IMR-90 (cell line): ENCODE measurements around the gene MRAP2. TPM values are rescaled to one million over a fixed set of nuclear protein-coding genes. Genes with fewer than 3 reads are reported as not detected.

ENCODE experiments used
- ATAC-seq: fragments of 200-7000 bp; cut with Tn5 transposase; 2 replicates; pipeline ENCODE4 v1.9.1; 2020; ENCODE audit warnings: low read depth, mild to moderate bottlenecking, moderate library complexity
- BruUV-seq: library from RNA; stranded (reverse); fragments of 400-500 nt; replicated peaks from 2 replicates; lab custom pipeline; 2021; lab: Mats Ljungman, UMichigan
- CTCF ChIA-PET: fragments of 300-600 bp; formaldehyde crosslinking; extraction: SDS; loops from one replicate; lab custom pipeline; 2021; ENCODE audit warnings: antibody characterized with exemption; lab: Yijun Ruan, JAX
- POLR2A ChIA-PET: fragments of 300-600 bp; sonication (Branson Sonifier 250); formaldehyde crosslinking; loops from one replicate; lab custom pipeline; 2022; ENCODE audit warnings: antibody characterized with exemption; ENCODE audit not compliant: unreplicated experiment; lab: Charles Lee
- DNase-seq: peaks from one replicate; pipeline ENCODE4 v3.0.0; 2013
- H2AFZ ChIP-seq: replicated peaks from 2 replicates; pipeline ENCODE3; 2013; ENCODE audit warnings: low read length, mild to moderate bottlenecking; ENCODE audit not compliant: poor library complexity
- H2AK5ac ChIP-seq: 2 replicates; pipeline ENCODE4 v1.6.1; 2013; ENCODE audit warnings: low read depth, low read length, inconsistent platforms
- H2AK9ac ChIP-seq: replicated peaks from 2 replicates; pipeline ENCODE3; 2013; ENCODE audit warnings: mild to moderate bottlenecking, low read depth, low read length, moderate library complexity; ENCODE audit not compliant: poor library complexity
- H2BK120ac ChIP-seq: 2 replicates; pipeline ENCODE4 v1.6.1; 2013; ENCODE audit warnings: low read depth, low read length, inconsistent platforms
- H2BK15ac ChIP-seq: 3 replicates; pipeline ENCODE4 v1.6.1; 2013; ENCODE audit warnings: low read depth, low read length, inconsistent platforms
- H2BK20ac ChIP-seq: 2 replicates; pipeline ENCODE4 v1.6.1; 2013; ENCODE audit warnings: low read depth, mild to moderate bottlenecking, inconsistent platforms, low read length, moderate library complexity
- H2BK5ac ChIP-seq: 2 replicates; pipeline ENCODE4 v1.6.1; 2013; ENCODE audit warnings: mild to moderate bottlenecking, low read depth, low read length, inconsistent platforms; ENCODE audit not compliant: poor library complexity, severe bottlenecking
- H3K14ac ChIP-seq: replicated peaks from 2 replicates; pipeline ENCODE4 v1.6.1; 2013; ENCODE audit warnings: low read depth, low read length, inconsistent platforms
- H3K18ac ChIP-seq: 2 replicates; pipeline ENCODE4 v1.6.1; 2013; ENCODE audit warnings: low read depth, low read length, control low read depth
- H3K23ac ChIP-seq: 2 replicates; pipeline ENCODE4 v1.6.1; 2013; ENCODE audit warnings: low read depth, low read length, inconsistent platforms
- H3K27ac ChIP-seq: 2 replicates; pipeline ENCODE4 v1.5.1; 2013; ENCODE audit warnings: mild to moderate bottlenecking, control low read depth, low read length; ENCODE audit not compliant: insufficient read depth
- H3K27me3 ChIP-seq: 2 replicates; pipeline ENCODE4 v1.6.1; 2013; ENCODE audit warnings: low read length; ENCODE audit not compliant: control insufficient read depth, insufficient read depth
- H3K36me3 ChIP-seq: 2 replicates; pipeline ENCODE4 v1.6.1; 2013; ENCODE audit warnings: low read length, mixed read lengths; ENCODE audit not compliant: control insufficient read depth, insufficient read depth
- H3K4ac ChIP-seq: 2 replicates; pipeline ENCODE4 v1.6.1; 2013; ENCODE audit warnings: low read depth, low read length, inconsistent platforms
- H3K4me1 ChIP-seq: 2 replicates; pipeline ENCODE4 v1.6.1; 2013; ENCODE audit warnings: low read length, mixed read lengths; ENCODE audit not compliant: control insufficient read depth, insufficient read depth
- H3K4me2 ChIP-seq: 2 replicates; pipeline ENCODE4 v1.6.1; 2013; ENCODE audit warnings: low read depth, mild to moderate bottlenecking, control low read depth, low read length, moderate library complexity
- H3K4me3 ChIP-seq: 2 replicates; pipeline ENCODE4 v1.5.1; 2013; ENCODE audit warnings: low read depth, mild to moderate bottlenecking, control low read depth, low read length, moderate library complexity; ENCODE audit not compliant: insufficient read depth
- H3K56ac ChIP-seq: 2 replicates; pipeline ENCODE4 v1.6.1; 2013; ENCODE audit warnings: low read length, inconsistent platforms; ENCODE audit not compliant: insufficient read depth; ENCODE audit errors: extremely low read depth
- H3K79me1 ChIP-seq, 2 experiments: 2 replicates each; pipeline ENCODE4 v1.6.1; 2013; ENCODE audit warnings: low read length in 2 of 2, inconsistent platforms in 1 of 2, low read depth in 1 of 2
- H3K9ac ChIP-seq: 2 replicates; pipeline ENCODE4 v1.6.1; 2013; ENCODE audit warnings: low read depth, low read length, control low read depth
- H3K9me1 ChIP-seq: 2 replicates; pipeline ENCODE4 v1.6.1; 2013; ENCODE audit warnings: low read length, inconsistent platforms; ENCODE audit not compliant: insufficient read depth
- H3K9me3 ChIP-seq: 2 replicates; pipeline ENCODE4 v1.6.1; 2013; ENCODE audit warnings: low read length; ENCODE audit not compliant: control insufficient read depth, insufficient read depth
- H4K20me1 ChIP-seq: 2 replicates; pipeline ENCODE4 v1.6.1; 2013; ENCODE audit warnings: low read length, inconsistent platforms; ENCODE audit not compliant: insufficient read depth
- H4K5ac ChIP-seq: 2 replicates; pipeline ENCODE4 v1.6.1; 2013; ENCODE audit warnings: mild to moderate bottlenecking, low read depth, low read length, control low read depth
- H4K8ac ChIP-seq, 2 experiments: 2 replicates each; pipeline ENCODE4 v1.6.1; 2013; ENCODE audit warnings: low read depth in 2 of 2, low read length in 2 of 2, control low read depth in 1 of 2, inconsistent platforms in 1 of 2
- H4K91ac ChIP-seq: 2 replicates; pipeline ENCODE4 v1.6.1; 2013; ENCODE audit warnings: low read depth, low read length, inconsistent platforms; ENCODE audit not compliant: insufficient read depth
- BHLHE40 ChIP-seq: fragments of 150-350 bp; IDR thresholded peaks from 2 replicates; pipeline ENCODE4 v1.6.1; 2016; ENCODE audit warnings: mild to moderate bottlenecking, low read depth, low read length
- CEBPB ChIP-seq: IDR thresholded peaks from 2 replicates; pipeline ENCODE4 v1.6.1; 2012; ENCODE audit warnings: low read depth, low read length, improper control_type of control experiment
- CHD1 ChIP-seq: IDR thresholded peaks from 2 replicates; pipeline ENCODE4 v1.6.1; 2012; ENCODE audit warnings: low read depth, low read length, improper control_type of control experiment
- CTCF ChIP-seq: conservative IDR thresholded peaks from 2 replicates; pipeline ENCODE4 v1.5.1; 2012; ENCODE audit warnings: mild to moderate bottlenecking, low read depth, low read length, improper control_type of control experiment
- FOS ChIP-seq: fragments of 150-350 bp; IDR thresholded peaks from 2 replicates; pipeline ENCODE4 v1.6.1; 2016; ENCODE audit warnings: low read depth, low read length
- MAFK ChIP-seq: IDR thresholded peaks from 2 replicates; pipeline ENCODE4 v1.6.1; 2012; ENCODE audit warnings: low read depth, low read length, improper control_type of control experiment
- MAZ ChIP-seq: IDR thresholded peaks from 2 replicates; pipeline ENCODE4 v1.6.1; 2012; ENCODE audit warnings: low read depth, mild to moderate bottlenecking, low read length, improper control_type of control experiment, moderate library complexity, borderline replicate concordance
- MXI1 ChIP-seq: IDR thresholded peaks from 2 replicates; pipeline ENCODE4 v1.6.1; 2012; ENCODE audit warnings: low read depth, mild to moderate bottlenecking, low read length, moderate library complexity, borderline replicate concordance
- NFE2L2 ChIP-seq: fragments of 150-350 bp; IDR thresholded peaks from 2 replicates; pipeline ENCODE4 v1.6.1; 2016; ENCODE audit warnings: low read depth, mild to moderate bottlenecking, low read length
- POLR2A ChIP-seq: IDR thresholded peaks from 2 replicates; pipeline ENCODE4 v1.6.1; 2012; ENCODE audit warnings: mild to moderate bottlenecking, low read depth, low read length
- RAD21 ChIP-seq: IDR thresholded peaks from 2 replicates; pipeline ENCODE4 v1.6.1; 2012; ENCODE audit warnings: low read length, improper control_type of control experiment
- RCOR1 ChIP-seq: IDR thresholded peaks from 2 replicates; pipeline ENCODE4 v1.6.1; 2012; ENCODE audit warnings: mild to moderate bottlenecking, low read length, improper control_type of control experiment; ENCODE audit not compliant: insufficient replicate concordance
- RFX5 ChIP-seq: IDR thresholded peaks from 2 replicates; pipeline ENCODE4 v1.8.0; 2012; ENCODE audit warnings: low read depth, mild to moderate bottlenecking, low read length, moderate library complexity
- SMC3 ChIP-seq: fragments of 150-350 bp; IDR thresholded peaks from 2 replicates; pipeline ENCODE4 v1.6.1; 2016; ENCODE audit warnings: low read depth, mild to moderate bottlenecking, antibody characterized with exemption, low read length, moderate library complexity
- USF2 ChIP-seq: fragments of 150-350 bp; IDR thresholded peaks from 2 replicates; pipeline ENCODE4 v1.6.1; 2017; ENCODE audit warnings: mild to moderate bottlenecking, antibody characterized with exemption, low read length, low read depth
- WGBS, 2 experiments: methylation state at CpG; one replicate each; pipeline versions ENCODE4 v1.1.5 to v1.1.7; 2013; ENCODE audit warnings: missing lambda C conversion rate in 2 of 2; ENCODE audit not compliant: insufficient read length in 1 of 2; ENCODE audit errors: extremely low coverage in 2 of 2; 5-methylcytosine and 5-hydroxymethylcytosine counted together
- dilution Hi-C: fragments of 300-500 bp; cut with HindIII; formaldehyde crosslinking; loops from one replicate; pipeline ENCODE4 v1.14.3; 2018; ENCODE audit warnings: low sequenced_read_pairs; ENCODE audit not compliant: unreplicated experiment
- in situ Hi-C: fragments of 300-500 bp; cut with MboI; formaldehyde crosslinking; loops from 3 replicates; pipeline ENCODE4 v1.14.3; 2019; ENCODE audit warnings: low sequenced_read_pairs, inconsistent platforms, mixed read lengths
- intact Hi-C: fragments of 100-400 bp; cut with micrococcal nuclease; formaldehyde crosslinking; loops from 2 replicates; pipeline ENCODE4 v1.10.0; 2022
- polyA plus RNA-seq, 3 experiments: library from polyadenylated mRNA; depleted of rRNA; stranded (reverse); fragments of >200 nt; gene quantifications; 2 replicates each; pipeline ENCODE4 v1.2.3, GENCODE V29; 2012; ENCODE audit warnings: low replicate concordance in 1 of 3
- total RNA-seq: library from RNA; depleted of rRNA; stranded (reverse); fragments of >200 nt; gene quantifications from 2 replicates; pipeline ENCODE4 v1.2.3, GENCODE V29; 2012
- TF ChIP-seq, protein P1 (sequence below): fragments of 150-350 bp; IDR thresholded peaks from 2 replicates; pipeline ENCODE4 v1.6.1; 2016; ENCODE audit warnings: low read depth, mild to moderate bottlenecking, low read length, moderate library complexity, borderline replicate concordance

Gene MRAP2
- total and polyA plus RNA-seq, 2 of the 4 experiments (the other 2 are of a cell fraction) = 0.03 TPM; not detected in 1

- CTCF ChIA-PET = no interaction called here
- BruUV-seq = no TSS peak
- Histone ChIP-seq H3K36me3 (no peaks in the 10 kb centered on the region), H3K4me3 (no peak overlapping the region), H2AFZ (no peak overlapping the region), H3K14ac (no peak overlapping the region), H3K9me3 (no peaks in the 10 kb centered on the region), H2AK5ac (no peak overlapping the region), H2AK9ac (no peak overlapping the region), H3K56ac (no peak overlapping the region), H2BK20ac (no peak overlapping the region), H3K4me2 (no peak overlapping the region), H4K20me1 (no peaks in the 10 kb centered on the region), H4K8ac (no peak overlapping the region), H3K23ac (no peak overlapping the region), H2BK15ac (no peak overlapping the region), H4K5ac (no peak overlapping the region), H2BK120ac (no peak overlapping the region), H3K9ac (no peak overlapping the region), H3K79me1 (no peaks in the 10 kb centered on the region), H3K4ac (no peak overlapping the region), H3K4me1 (no peaks in the 10 kb centered on the region), H4K91ac (no peak overlapping the region), H3K18ac (no peak overlapping the region), H3K27me3 (peaks cover 1% of the 10 kb centered on the region), H3K9me1 (no peaks in the 10 kb centered on the region), H2BK5ac (no peak overlapping the region), H3K27ac (no peak overlapping the region)
- no peak for ATAC-seq
- in situ Hi-C loops = no loop called here
- TF ChIP-seq RFX5 = no peak
- TF ChIP-seq POLR2A = no peak
- no peak for TF ChIP-seq MXI1
- TF ChIP-seq BHLHE40 = no peak
- no peak for TF ChIP-seq FOS
- TF ChIP-seq, protein P1, sequence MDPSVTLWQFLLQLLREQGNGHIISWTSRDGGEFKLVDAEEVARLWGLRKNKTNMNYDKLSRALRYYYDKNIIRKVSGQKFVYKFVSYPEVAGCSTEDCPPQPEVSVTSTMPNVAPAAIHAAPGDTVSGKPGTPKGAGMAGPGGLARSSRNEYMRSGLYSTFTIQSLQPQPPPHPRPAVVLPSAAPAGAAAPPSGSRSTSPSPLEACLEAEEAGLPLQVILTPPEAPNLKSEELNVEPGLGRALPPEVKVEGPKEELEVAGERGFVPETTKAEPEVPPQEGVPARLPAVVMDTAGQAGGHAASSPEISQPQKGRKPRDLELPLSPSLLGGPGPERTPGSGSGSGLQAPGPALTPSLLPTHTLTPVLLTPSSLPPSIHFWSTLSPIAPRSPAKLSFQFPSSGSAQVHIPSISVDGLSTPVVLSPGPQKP = no peak
- no peak for TF ChIP-seq CHD1
- TF ChIP-seq RAD21 = no peak
- TF ChIP-seq NFE2L2 = no peak
- no peak for TF ChIP-seq CEBPB
- no peak for TF ChIP-seq MAZ
- TF ChIP-seq SMC3 = no peak
- no peak for TF ChIP-seq USF2
- TF ChIP-seq RCOR1 = no peak
- TF ChIP-seq MAFK = no peak
- TF ChIP-seq CTCF = no peak
- POLR2A ChIA-PET = no interaction called here
- no CpG with 5 or more reads among the region's 2 CpGs for WGBS, 2 experiments
- dilution Hi-C loops = no loop called here
- intact Hi-C loops = no loop called here
- DNase-seq = no peak
These were observed 22.1 kb downstream of the MRAP2 start for GRCh38 chr6:84055647-84056046.
